ENCODE results near the gene APOOL. TPM values are rescaled to one million over a fixed set of nuclear protein-coding genes. Genes with fewer than 3 reads are reported as not detected.

Gene APOOL
- polyA plus RNA-seq, 1 donor (not counting 4 experiments of a cell fraction or from before 2014, with no cell fraction given), result 7.2 TPM

GRCh38 chrX:85109235-85109634 is 105.6 kb downstream of the APOOL start:
- H3K9me3 ChIP-seq (ENCODE audit: control insufficient read depth, low read depth, low read length), result peaks cover 18% of the 10 kb centered on the region
- no peaks in the 10 kb centered on the region for H3K9me1 ChIP-seq (ENCODE audit: control insufficient read depth, extremely low read depth, insufficient read depth, low read length)
- H3K27me3 ChIP-seq (ENCODE audit: control insufficient read depth, extremely low read depth, insufficient read depth, low read length), result no peaks in the 10 kb centered on the region
- H2AFZ ChIP-seq (ENCODE audit: control insufficient read depth, low read length), result no peak overlapping the region
- dilution Hi-C loops (cut with MboI; ENCODE audit: extremely low pct_ligation_motif_present, low sequenced_read_pairs), result loop anchor here (25.0 kb wide), 1 partner anchor 428 kb away; no protein-coding TSS in a partner anchor
- H3K4me2 ChIP-seq (ENCODE audit: control insufficient read depth, extremely low read depth, insufficient read depth, low read depth, low read length), result no peak overlapping the region
- no peaks in the 10 kb centered on the region for H3K79me2 ChIP-seq (ENCODE audit: control insufficient read depth, insufficient read depth, low read length)
- H3K9ac ChIP-seq (ENCODE audit: control insufficient read depth, extremely low read depth, insufficient read depth, low read length), result no peak overlapping the region
- H3K36me3 ChIP-seq (ENCODE audit: control insufficient read depth in 2 of 2, extremely low read depth in 1 of 2, insufficient read depth in 2 of 2, low read length in 2 of 2), result no peaks in the 10 kb centered on the region
- DNase-seq (ENCODE audit: low read depth, low spot score) (no peak), FAIRE-seq (no peak)
- TF ChIP-seq EZH2 (IDR thresholded peaks at IDR 0.05; ENCODE audit: low read length) (no peak), CTCF (optimal IDR thresholded peaks at IDR 0.05 in 1 of 3, IDR thresholded peaks at IDR 0.05 in 1 of 3, conservative IDR thresholded peaks at IDR 0.05 in 1 of 3; ENCODE audit: extremely low read depth in 1 of 3, insufficient read depth in 2 of 3, low read length in 3 of 3) (peak in 2 of 3 experiments; percentile 11 to 36)
- no peaks in the 10 kb centered on the region for H4K20me1 ChIP-seq (ENCODE audit: control insufficient read depth, extremely low read depth, insufficient read depth, low read length)
- no peak overlapping the region for H3K27ac ChIP-seq (ENCODE audit: control insufficient read depth, insufficient read depth, low read length)
- peaks cover 2% of the 10 kb centered on the region for H3K4me1 ChIP-seq (ENCODE audit: control insufficient read depth, extremely low read depth, insufficient read depth, low read length)
- no peak overlapping the region for H3K4me3 ChIP-seq (ENCODE audit: control insufficient read depth in 2 of 3, extremely low read depth in 1 of 3, insufficient read depth in 2 of 3, low read depth in 1 of 3, low read length in 3 of 3)

GRCh38 chrX:85111347-85111746 is 107.7 kb downstream of the APOOL start:
- TF ChIP-seq CTCF (optimal IDR thresholded peaks at IDR 0.05 in 1 of 3, IDR thresholded peaks at IDR 0.05 in 1 of 3, conservative IDR thresholded peaks at IDR 0.05 in 1 of 3; ENCODE audit: extremely low read depth in 1 of 3, insufficient read depth in 2 of 3, low read length in 3 of 3) (peak in 2 of 3 experiments; percentile 61 to 71), EZH2 (IDR thresholded peaks at IDR 0.05; ENCODE audit: low read length) (no peak)
- DNase-seq (ENCODE audit: low read depth, low spot score), result no peak
- Histone ChIP-seq H3K4me3 (ENCODE audit: control insufficient read depth in 2 of 3, extremely low read depth in 1 of 3, insufficient read depth in 2 of 3, low read depth in 1 of 3, low read length in 3 of 3) (no peak overlapping the region), H3K9ac (ENCODE audit: control insufficient read depth, extremely low read depth, insufficient read depth, low read length) (no peak overlapping the region), H3K27ac (ENCODE audit: control insufficient read depth, insufficient read depth, low read length) (no peak overlapping the region), H3K4me2 (ENCODE audit: control insufficient read depth, extremely low read depth, insufficient read depth, low read depth, low read length) (no peak overlapping the region), H3K27me3 (ENCODE audit: control insufficient read depth, extremely low read depth, insufficient read depth, low read length) (no peaks in the 10 kb centered on the region), H3K79me2 (ENCODE audit: control insufficient read depth, insufficient read depth, low read length) (no peaks in the 10 kb centered on the region), H3K4me1 (ENCODE audit: control insufficient read depth, extremely low read depth, insufficient read depth, low read length) (peaks cover 2% of the 10 kb centered on the region), H3K9me1 (ENCODE audit: control insufficient read depth, extremely low read depth, insufficient read depth, low read length) (no peaks in the 10 kb centered on the region), H2AFZ (ENCODE audit: control insufficient read depth, low read length) (no peak overlapping the region), H3K36me3 (ENCODE audit: control insufficient read depth in 2 of 2, extremely low read depth in 1 of 2, insufficient read depth in 2 of 2, low read length in 2 of 2) (no peaks in the 10 kb centered on the region), H4K20me1 (ENCODE audit: control insufficient read depth, extremely low read depth, insufficient read depth, low read length) (no peaks in the 10 kb centered on the region), H3K9me3 (ENCODE audit: control insufficient read depth, low read depth, low read length) (peaks cover 18% of the 10 kb centered on the region)
- FAIRE-seq, result no peak
- dilution Hi-C loops (cut with MboI; ENCODE audit: extremely low pct_ligation_motif_present, low sequenced_read_pairs), result loop anchor here (25.0 kb wide), 1 partner anchor 426 kb away; no protein-coding TSS in a partner anchor

Measured in keratinocyte (primary cell).